ENCODE data around the gene RAMP3.
A peak's percentile ranks its signal among the peaks of the same experiment; 100 is the strongest.
"Not testable (repeated sequence)": the region's sequence is repeated elsewhere in the genome, so short reads cannot be mapped to it uniquely, and the experiment has no call there.

RAMP3 gene

GRCh38 chr7:45157286-45157652 lies 322 bp upstream of the RAMP3 start:
- no peak for DNase-seq

DNA sequence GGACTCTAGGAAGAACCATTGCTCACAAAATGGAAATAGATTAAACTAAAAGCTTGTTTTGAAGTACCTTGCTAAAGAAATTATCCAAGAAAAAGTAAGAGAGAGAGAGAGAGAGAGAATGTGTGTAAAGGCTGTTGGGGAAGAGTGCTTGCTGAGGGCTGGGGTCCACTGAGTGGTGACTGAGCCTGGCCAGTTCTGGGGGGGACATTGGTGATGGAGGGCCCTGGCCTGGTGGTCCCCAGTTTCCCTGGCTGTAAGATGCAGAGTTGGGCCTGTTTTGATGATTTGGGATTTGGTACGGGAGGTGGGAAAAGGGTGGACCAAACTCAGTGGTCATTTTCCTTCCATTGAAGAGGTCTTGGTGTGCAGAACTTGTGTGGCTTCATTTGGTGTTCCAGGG lies 880 bp downstream of the RAMP3 start:
- DNase-seq: no peak

GRCh38 chr7:45159296-45159695 lies 1.7 kb downstream of the RAMP3 start:
- DNase-seq: no peak

GRCh38 chr7:45160417-45160881 lies 2.9 kb downstream of the RAMP3 start:
- DNase-seq: no peak

GRCh38 chr7:45161138-45161537 lies 3.5 kb downstream of the RAMP3 start:
- DNase-seq: no peak

DNA sequence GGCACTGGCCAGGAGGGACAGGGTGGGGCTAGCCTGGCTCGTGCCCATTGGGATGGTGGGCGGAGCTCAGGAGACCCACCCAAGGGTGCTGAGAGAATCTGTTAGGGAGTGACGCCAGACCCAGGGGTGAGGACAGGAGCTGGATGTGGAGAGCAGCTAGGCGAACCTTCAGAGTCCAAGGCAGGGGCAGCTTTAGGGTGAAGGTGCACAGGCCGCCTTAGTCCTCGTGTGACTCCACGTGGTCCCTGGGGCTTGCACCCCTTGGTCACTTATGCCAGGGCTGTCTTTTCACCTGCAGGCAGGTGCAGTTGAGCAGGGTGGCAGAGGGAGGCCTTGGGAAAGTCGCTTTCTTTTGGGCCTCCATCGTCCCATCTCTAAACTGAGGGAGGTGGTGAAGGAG lies 4.3 kb downstream of the RAMP3 start:
- DNase-seq: no peak

GRCh38 chr7:45162311-45162845 lies 4.8 kb downstream of the RAMP3 start:
- DNase-seq: no peak

DNA sequence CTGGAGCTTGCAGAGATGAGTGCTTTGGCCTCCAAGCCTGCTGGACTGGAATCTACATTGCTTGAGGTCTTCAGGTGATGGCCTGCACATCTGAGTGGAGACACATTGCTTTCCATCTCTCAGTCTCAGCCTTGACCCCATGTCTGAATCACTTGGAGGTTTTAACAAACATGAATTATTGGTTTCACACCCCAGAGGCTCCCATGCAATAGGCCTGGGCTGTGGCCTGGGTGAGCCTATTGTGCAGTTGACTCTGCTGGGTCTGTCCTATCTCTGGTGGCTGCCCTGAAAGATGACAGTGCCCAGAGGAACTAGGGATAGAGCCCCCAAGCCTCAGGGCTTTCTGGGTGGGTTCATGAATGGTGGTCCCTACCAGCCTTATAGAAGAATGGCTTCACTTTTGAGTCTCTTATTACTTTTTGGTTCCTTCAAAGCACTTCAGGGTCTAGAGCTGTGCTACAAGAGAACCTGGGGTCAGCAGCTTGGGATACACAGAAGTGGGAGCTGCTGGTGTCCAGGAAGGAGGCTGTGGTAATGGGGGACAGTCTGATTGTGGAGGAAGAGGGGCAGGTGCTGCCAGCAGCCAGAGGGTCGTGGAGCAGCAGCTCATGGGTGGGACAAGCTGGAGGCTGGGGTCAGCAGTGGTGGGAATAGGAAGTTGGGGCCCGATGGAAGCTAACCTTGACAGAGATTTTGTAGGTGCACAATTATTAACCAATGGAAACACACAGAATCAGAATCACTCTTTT lies 5.5 kb downstream of the RAMP3 start:
- no peak for DNase-seq

- no peak for DNase-seq
Observed at GRCh38 chr7:45163692-45164052, 6.1 kb downstream of the RAMP3 start.

GRCh38 chr7:45164271-45164670 lies 6.7 kb downstream of the RAMP3 start:
- DNase-seq: not testable (repeated sequence)

GRCh38 chr7:45165857-45166256 lies 8.3 kb downstream of the RAMP3 start:
- no peak for DNase-seq

GRCh38 chr7:45171946-45172345 lies 14.4 kb downstream of the RAMP3 start:
- DNase-seq: no peak

- DNase-seq: no peak
Observed at GRCh38 chr7:45173596-45174327, 16.2 kb downstream of the RAMP3 start.

- no peak for DNase-seq
Observed at GRCh38 chr7:45174328-45174610, 16.7 kb downstream of the RAMP3 start.

- peak in 1 of 3 experiments; percentile 45 for DNase-seq
Observed at GRCh38 chr7:45174966-45175765, 17.6 kb downstream of the RAMP3 start.

- no peak for DNase-seq
Observed at GRCh38 chr7:45176091-45176490, 18.5 kb downstream of the RAMP3 start.

- DNase-seq: no peak
Observed at GRCh38 chr7:45176886-45177731, 19.5 kb downstream of the RAMP3 start.

DNA sequence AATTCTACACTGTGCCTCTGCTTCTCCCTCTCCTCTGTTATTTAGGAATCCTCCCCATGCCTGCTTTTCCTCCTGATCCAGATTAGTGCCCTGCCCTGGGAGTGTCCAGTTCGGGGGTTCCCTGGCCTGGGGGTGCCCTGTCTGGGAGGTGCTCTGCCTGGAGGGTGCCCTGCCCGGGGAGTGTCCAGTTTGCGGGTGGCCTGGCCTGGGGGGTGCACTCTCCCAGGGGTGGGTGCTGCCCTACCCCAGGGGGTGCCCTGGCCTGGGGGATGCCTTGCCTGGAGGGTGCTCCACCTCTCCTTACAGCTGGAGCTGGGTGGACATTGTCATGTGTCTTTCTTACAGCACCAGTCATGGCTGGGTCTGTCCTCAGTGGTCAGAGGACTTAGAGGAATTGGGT lies 20.2 kb downstream of the RAMP3 start:
- no peak for DNase-seq

DNA sequence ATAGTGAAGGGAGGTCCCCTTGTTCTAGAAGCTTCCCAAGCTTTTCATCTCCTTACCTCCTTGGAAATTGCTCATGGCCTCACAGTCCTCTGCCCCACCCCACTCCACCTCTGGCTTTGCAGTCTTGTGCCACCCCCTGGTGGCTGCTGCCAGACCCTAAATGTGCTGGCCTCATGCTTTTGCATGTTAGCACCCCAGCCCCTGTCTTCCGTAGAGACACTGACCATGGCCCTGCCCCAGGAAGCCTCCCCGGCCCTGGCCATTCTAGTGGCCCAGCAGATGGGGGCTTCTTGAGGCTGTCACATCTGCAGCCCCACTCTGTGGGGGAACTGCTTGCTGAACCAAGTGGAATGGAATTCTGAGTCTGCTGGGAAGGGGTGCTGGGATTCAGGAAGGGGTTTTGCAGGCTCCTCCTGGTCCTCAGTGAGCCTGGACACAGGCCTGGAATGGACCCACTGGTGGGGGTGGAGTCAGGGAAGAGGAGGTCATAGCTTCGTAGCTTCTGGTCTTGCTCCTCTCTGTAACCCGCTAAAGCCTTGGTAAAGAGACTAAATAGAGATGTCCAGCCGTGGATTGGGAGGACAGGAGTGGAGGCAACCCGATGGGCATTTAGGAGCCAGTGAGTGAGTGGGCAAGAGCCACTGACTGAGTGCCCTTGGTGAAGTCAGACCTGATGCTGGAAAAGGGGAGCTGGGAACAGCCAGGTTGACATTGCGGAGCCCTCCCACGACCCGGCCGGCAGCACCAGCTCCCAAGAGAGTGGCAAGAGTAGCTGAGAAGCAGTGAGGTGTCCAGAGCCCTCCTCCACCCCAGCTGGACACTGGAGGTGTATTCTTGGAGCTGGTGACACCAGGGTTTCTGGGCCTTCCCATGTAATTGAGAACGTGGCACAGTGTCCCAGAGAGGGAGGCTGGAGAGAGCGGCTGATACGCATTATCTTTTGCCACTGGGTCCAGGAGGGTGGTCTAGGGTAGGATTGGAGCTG lies 20.9 kb downstream of the RAMP3 start:
- no peak for DNase-seq

DNA sequence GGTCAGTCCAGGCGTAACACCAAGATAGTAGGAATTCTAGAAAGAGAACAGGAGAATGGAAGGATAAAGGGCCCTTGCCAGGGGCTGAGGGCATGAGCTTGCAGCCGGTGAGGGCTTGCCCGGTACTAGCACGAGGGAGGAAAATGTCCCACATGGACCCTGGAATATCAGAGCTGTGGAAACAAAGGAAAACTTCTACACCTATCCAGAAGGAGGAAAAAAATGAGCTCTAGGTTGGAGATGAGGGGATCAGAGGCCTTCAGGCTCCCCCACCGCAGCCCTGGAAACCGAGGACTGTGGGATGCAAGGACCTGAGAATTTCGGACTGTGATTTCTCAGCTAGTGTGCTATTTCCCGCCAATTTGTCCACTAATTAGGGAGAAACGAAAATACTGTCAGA lies 22.1 kb downstream of the RAMP3 start:
- DNase-seq: no peak

All from NCI-H1417 (cell line).